HG02759 (cell line): ENCODE data around the gene RPS6KA2.
"Not testable (repeated sequence)": the region's sequence is repeated elsewhere in the genome, so short reads cannot be mapped to it uniquely, and the experiment has no call there.

ENCODE experiments used
- ATAC-seq: cut with Tn5 transposase; IDR thresholded peaks from one replicate; pipeline ENCODE4 v1.9.1; 2021; ENCODE audit warnings: mild to moderate bottlenecking, moderate library complexity; ENCODE audit not compliant: unreplicated experiment

RPS6KA2 gene

DNA sequence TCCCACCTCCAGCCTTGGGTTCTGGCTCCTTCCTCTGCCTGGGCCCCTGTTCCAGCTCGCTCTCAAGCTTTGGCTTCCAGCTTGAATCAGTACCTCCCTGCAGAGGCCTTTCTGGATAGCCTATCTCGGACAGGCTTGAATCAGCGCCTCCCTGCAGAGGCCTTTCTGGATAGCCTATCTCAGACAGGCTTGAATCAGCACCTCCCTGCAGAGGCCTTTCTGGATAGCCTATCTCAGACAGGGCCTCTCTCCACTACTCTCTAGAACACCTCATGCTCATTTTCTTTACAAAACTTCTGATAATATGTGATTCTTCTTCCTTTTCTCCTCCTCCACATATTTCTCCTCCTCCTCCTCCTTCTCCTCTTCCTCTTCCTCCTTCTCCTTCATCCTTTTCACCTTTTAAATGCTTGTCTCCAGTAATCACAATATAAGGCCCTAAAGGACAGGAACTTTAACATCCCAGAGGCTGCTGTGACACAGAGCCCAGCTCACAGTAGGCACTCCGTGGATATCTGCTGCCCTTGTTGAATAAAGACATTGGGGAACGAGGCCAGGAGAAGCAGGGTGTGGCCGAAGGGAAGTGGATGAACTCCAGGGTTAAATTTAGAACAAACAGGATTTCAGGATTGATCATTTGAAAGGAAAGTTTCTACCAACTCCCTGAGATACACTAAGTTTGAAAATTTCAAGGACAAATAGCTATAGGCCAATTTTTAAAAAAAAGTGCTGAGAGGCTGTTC, 9.3 kb upstream of the RPS6KA2 start:
- ATAC-seq, result no peak

DNA sequence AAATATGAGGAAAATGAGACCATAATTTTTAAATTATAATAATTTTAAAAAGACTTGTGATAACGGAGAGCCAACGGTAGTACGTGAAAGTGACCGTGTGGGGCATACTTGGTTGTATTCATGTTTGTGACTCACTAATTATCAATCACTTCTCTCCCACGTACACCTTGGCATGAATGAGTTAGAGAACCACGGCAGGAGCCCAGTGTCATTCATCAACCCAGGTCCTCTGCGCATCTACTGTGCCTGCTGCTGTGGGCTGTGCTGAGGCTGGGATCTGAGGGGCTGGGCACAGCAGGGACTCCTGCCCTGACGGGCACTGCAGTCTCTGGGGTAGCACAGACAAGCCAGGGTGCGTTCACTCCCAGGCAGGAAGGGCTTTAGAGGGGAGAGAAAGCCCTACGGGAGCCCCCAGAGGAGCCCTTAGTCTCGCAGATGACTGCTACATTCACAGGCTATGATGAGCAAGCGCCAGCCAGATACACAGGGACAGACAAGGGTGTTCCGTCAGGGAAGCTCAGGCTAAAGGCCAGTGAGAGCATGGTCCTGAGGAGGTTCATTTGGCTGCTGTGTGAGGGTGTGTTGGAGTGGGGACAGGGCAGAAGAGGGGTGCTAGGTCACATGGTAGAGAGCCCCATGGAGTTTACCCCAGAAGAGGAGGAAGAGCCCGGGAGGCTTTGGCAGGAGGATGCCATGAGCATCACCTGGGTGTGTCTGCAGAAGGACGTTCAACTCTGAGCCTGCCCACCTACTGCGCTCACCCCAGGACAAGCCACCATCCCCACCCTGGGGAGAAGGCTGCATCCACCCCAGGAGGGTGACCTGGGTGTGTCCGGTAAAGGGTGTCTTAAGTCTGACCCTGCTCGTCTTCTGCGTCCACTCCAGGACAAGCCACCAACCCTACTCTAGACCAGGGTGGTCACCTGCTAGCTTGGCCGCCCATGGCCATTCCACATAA, 8.2 kb upstream of the RPS6KA2 start:
- ATAC-seq, result no peak

DNA sequence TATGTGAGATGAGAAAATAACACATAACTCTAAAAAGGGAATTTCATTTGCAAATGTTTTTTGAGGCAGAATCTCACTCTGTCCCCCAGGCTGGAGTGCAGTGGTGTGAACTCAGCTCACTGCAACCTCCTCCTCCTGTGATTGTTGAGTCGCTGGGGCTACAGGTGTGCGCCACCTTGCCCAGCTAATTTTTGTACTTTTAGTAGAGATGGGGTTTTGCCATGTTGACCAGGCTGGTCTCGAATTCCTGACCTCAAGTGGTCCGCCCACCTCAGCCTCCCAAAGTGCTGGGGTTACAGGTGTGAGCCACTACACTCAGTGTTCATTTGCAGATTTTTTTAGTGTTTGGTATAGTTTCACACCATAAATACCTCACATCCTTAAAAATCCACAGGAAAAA, 7.5 kb upstream of the RPS6KA2 start:
- ATAC-seq, result not testable (repeated sequence)

DNA sequence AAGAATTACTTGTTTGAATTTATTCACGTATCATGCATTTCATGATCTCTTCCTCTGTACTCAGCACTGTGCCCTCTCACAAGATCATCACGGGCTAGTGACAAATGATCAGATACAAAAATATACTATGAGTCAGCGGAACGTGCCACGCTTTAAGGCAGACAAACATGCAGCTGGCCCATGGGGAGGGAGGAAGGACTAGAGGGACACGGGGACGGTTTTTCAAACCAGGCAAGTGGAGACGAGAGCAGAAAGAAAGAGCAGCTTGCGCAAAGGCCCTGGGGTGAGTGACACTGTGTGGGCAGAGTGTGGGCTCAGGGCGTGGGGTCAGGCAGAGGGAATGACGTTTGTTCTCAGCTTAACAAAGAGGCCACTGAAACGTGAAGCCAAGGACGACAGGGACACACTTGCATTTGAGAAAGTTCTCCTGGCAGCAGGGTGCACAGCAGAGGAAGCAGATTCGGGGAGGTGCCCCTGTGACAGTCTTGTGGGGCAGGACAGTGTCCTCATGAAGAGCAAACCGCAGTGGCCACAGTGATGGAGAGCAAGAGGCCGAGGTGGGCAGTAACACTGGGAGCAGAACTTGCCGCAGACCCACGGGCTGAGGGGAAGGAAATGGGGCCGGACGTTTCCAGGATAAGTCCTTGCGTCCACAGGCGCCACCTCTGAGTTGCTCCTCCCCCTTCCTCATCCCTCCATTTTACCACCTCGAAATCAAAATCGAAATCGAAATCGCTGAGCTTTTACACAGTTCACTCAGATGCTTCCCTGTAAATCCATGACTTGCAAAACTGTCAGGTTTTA, 6.9 kb upstream of the RPS6KA2 start:
- ATAC-seq, result no peak

DNA sequence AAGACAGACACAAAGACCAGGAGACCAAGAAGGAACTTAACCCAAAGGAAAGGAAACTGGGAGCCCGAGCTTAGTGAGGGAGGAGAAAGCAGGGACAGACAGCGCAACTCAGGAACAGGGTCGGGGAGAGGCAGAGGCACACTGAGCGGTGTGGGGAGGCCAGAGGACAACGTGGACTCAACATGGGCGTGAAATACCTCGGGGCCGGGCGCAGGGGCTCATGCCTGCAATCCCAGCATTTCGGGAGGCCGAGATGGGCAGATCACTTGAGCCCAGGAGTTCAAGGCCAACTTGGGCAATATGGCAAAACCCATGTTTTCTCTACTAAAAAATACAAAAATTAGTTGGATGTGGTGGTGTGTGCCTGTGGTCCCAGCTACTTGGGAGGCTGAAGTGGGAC, 5.7 kb upstream of the RPS6KA2 start:
- no peak for ATAC-seq

DNA sequence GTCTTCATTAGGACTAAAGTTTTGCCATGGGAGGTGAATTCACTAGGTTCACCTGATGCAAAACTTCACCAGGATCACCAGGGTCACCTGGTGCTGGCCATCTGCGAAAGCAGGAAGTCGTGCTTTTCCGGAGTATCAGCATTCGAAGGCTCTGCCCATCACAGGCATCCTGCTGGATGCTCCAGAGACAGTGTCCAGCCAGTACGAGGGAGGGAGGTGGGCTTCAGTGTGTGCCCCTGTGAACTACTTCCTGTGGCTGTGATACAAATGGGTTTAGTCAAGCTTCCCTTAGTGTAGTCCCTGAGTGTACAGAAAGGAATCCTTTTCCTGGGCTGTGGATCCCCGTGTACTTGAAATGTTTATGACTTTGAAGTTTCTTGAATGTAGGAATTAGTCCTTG, 3.4 kb upstream of the RPS6KA2 start:
- ATAC-seq, result no peak

DNA sequence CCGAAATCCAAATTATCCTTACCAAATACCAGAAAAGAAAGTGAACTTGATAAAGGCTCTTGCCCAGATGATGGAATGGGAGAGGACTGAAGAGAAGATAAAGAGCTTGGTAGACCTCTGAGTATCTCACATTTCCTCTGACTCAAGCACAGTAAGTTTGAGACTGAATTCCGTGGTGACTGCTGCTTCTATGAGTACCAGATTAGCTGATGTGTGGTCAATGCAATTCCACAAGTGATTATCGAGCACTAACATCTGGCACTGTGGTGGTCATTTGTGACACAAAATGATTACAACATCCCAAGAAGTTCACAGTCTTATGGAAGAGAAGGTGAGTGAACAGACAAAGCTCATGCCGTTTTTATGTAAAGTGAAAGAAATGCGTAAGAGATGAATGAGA, 2.6 kb upstream of the RPS6KA2 start:
- ATAC-seq, result no peak

DNA sequence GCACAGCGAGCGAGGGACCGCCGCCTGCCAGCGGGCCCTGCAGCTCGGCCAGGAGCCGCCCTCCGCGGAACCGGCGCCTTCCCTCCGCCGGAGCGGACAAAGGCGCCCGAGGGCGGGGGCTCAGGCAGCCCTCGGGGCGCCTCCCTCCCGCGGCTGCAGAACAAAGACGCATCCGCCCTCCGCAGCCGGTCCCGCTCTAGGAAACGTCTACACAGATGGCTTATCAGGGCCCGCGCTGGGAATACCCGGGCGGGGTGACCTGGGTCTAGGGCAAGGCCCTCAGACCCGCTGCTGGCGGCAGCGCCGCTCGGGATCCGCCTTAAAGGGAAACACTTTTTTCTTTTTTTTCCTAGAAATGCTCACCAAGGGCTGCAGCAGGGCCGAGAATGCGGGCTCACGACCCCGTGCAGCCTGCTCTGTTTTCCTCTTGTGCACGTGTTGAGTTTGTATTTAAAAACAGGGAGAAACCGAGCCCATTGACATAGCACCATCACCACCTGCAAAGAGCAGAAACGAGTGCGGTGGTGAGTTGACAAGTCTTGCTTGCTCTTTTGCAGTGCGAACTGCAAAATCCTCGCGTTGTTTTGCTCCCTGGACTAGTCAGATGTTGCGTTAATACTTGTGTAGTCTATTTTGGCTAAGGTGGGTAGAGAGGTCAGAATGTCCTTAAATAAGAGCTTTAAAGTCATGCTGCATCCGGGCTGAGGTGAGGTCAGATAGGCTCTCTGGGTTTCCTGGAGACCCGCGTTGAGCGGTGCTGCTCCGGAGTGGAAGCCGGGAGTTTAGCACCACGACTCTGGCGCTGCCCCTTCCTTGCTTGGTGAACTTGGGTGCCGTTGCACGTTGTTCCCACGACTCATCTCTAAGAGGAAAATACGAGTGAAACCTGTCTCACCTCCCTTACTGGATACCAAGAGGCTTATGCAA, 1.1 kb upstream of the RPS6KA2 start:
- ATAC-seq, result peak; percentile 30

DNA sequence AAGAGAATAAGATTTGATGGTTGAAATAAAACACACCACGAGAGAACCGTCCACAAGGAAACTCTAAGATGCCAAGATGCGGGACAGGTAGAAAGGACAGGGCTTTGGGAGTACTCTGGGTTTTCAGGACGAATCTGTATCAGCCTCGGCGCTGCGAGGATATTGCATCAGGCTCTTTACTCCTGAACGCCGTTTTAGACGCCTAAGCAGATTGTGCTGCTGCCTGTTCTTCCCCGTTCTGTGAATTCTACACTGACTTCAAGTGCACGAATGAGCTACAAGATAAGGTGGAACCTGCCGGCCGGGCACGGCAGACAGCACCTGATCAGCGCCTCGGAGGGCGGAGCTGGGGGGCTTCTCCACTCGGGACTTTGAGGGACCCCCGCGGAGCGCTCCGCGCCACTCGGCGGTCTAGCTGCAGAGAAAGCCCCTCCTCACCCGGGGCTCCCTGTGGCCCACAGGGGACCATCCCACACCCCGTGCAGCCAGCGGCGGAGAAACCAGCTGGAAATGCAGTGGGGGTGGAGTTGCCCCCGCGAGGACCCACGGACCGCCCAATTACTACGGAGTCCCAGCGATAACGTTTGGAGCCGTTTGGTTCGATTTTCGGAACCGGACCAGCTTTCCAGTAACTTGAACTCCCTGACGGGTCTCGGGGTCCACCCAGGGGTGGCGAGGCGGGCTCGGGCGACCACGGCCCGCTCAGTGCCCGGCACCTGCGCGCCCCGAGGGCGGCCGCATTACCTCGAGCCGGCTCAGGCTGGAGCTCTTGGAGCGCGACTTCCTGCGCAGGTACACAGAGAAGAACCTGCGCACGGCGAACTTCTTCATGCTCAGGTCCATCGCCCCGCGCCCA, 646 bp downstream of the RPS6KA2 start:
- no peak for ATAC-seq

DNA sequence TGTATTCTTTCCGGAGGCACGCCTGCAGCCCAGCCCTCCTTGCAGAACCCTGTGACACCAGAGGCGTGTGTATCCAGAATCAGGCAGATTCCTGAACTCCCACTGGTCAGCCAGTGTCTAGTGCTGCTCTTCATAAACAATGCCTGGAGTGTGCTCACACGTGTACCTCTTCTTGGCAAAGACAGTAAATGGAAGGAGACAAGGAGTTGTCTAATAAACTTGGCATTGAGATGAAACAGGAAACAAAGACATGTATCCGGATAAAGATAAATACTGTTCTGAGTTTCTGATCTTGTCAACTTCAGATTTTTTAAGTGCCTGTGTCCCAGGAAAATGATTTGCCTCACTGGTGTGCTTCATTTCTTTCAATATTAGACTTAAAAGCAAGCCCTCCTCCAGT, 1.7 kb downstream of the RPS6KA2 start:
- no peak for ATAC-seq

DNA sequence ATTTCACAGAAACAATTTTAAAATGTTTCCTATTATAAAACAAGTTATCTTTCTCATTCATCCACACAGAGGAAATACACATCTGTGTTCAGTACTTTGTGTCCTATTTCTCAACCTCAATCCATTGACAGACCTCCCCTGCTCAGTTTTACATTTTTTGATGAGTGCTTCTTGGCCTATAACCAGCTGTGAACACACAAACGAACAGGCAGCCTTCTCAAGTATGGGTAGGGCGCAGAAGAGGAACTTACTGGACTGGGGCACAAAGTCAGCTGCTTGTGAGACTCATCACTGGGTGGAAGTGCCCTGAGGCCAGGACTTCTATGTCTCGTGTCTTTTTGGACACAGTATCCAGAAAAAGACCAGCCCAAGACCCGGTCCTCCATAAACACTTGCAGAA, 2.8 kb downstream of the RPS6KA2 start:
- ATAC-seq, result no peak

DNA sequence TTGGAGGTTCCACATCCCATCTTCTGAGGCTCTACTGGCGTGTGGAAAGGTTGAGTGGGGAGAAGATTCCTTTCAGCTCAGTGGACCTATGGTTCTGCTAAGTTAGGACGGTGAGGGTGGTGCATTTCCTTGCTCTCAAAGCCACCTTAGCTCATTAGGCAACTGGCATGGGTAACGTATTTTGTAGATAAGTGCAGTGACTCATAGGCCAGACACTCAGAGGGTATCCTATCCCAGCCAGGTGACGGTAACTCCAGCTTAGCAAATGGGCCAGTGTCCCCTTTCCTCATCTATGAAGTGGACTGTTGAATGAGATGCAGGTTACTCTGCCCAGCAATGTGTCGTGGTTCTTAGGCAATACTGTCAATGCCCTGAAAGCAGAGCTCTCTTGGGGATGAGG, 3.7 kb downstream of the RPS6KA2 start:
- ATAC-seq, result no peak

DNA sequence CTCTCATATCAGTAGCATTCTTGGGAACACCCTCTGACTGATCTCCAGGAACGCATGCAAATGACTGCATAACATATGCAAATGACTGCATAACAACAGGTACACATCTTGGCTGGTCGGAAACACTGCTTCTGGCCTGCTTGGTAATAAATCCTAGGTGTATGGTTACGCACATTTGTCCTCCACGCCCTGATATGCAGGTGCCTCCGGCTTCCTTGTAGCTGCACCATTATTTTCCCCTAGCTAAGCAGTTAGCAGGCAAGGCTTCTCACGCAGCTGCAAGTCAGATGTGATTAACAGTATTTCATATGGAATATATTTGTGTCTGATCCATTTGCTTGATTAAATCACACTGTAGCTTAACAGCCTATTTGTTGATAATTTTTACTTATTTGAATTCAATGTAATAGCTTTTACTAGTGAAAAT, 5.9 kb downstream of the RPS6KA2 start:
- ATAC-seq, result no peak

DNA sequence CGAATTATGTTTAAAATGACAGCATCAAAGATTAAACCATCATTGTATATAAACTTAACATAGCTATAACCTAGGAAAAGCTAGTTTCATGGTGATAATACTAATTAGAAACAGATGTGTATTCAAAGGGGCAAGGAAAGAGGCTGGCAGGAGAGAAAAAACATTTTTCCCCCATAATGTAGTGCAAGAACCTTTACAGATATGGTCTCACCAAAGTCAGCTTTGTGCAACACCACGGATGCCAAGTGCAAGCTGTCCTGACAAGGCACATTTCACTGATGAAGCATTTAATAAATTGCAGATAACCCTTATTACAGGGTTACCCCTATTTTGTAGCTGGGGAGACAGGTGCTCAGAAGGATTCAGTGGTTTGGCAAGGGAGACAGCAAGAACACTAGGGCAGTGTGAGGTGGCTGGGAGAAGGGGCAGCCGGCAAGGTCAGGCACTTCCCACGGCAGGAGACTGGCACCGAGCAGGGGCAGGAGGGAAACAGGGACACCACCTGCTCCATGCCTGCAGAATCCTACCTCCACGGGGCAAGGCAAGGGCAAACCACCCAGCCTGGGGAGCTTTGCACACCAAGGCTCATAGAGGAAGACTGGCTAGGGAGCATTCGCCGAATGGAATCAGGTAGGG, 6.5 kb downstream of the RPS6KA2 start:
- no peak for ATAC-seq

DNA sequence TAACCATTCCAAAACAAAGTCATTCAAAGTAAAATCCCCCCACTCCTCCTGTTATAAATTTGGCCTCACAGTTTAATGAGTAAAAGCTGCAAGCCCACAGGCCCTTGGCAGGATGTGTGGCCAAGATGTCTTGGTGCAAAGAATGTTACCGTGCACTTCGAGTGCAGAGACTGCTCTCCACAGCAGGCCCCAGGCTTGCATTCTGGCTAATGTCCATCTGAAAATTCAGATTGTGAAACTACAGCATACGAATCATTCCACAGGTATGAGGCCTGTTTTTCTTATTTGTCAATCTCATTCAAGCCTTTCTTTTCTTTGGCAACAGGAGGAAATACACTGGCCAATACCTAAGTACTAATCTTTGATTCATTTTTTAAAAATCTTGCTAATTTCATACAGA, 7.1 kb downstream of the RPS6KA2 start:
- no peak for ATAC-seq

DNA sequence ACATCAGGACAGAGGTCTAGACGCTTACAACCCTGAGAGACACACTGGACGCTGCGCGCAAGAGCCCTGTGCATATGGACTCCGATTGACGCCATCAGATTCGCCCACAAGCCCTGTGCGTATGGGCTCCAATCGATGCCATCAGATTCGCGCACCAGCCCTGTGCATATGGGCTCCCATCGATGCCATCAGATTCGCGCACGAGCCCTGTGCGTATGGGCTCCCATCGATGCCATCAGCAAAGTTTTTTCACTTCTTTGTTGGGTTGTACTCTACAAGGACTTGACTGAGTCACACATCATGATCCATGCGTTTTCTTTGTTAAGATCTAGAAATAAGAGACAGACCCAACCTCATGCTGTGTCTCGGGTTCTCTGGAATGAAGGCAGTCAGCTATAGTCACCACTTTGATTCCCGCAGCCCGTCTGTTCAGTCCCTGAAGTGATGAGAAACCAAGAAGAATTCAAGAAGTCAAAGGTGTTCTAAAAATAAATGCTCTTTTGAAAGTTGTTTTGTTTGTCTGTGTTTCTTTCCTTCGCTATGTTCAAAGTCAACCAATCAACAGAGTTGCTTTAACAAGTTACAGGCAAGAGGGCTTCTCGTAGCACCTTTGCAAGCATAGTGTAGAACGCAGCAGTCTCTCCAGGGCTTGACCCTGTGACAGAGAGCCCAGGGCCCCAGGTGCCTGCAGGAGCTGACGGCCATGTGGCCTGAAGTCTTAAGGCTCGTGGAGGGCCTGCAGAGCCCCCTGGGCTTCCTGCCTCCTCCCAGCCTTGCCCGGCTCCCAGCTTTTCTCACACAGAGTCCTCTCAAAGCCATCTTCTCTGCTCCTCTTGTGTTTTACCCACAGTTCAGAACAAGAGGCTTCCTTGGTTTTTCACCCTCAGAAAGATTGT, 7.9 kb downstream of the RPS6KA2 start:
- ATAC-seq, result no peak

DNA sequence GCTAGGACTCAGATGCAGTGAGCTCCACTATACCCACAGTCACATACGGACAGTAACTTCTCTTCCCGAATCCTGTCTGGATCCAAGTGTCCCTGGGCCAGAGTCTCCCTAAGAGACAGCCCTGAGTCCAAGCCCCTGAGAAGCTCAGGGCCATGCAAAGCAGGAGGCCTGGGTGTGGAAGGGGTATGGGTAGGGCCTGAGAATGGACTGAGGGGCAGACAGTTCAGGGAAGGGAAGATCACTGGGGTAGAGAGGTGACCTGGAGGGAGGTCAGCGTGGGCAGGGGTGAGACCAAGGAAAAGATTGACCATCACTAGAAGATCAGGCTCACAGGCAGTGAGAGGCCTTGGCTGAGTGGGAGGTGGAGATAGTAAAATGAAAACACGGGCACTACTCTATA, 8.8 kb downstream of the RPS6KA2 start:
- no peak for ATAC-seq

DNA sequence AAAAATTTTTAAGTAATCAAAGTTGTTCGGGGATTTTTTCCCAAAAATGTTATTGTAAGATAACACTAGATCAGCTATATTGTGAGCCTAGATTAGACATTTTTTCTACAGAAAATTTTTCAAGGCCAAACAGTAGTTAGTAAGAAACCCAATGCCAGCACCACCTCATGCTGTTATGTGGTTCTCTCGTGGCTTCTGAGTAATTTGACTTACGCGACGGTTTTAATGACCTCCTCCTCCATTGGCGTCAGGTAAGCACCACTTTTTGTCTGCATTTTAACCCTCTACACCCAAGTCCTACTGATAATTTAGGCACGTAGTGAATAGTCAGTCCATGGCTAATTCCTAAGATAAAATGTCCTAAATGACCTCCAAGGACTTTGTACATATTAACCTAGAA, 9.7 kb downstream of the RPS6KA2 start:
- ATAC-seq, result no peak
